HS-5 (cell line): Measurements from ENCODE around the gene LYL1.

Experiments used
- DNase-seq: peaks from one replicate; pipeline ENCODE4 v3.0.0-alpha.2; 2012; ENCODE audit warnings: low read depth

The LYL1 gene

DNA sequence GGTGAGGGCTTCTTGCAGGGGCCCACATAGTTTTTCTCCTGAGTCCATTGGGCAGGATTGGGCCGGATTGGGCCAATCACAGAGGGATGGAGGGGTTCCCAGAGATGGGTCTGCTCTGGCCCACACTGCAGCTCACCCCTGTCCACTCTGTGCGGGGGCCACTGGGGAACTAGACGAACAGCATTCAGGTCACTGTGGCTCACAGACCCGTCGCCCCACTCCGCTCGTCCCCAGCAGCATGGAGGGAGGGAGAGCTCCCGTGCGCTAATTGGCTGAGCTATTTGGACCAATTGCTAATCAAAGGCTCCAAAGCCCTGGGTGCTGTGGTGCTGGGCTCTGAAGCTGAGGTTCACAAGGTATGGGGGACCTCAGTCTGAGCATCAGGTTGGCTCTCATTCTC, 26.7 kb upstream of the LYL1 start:
- DNase-seq = no peak

DNA sequence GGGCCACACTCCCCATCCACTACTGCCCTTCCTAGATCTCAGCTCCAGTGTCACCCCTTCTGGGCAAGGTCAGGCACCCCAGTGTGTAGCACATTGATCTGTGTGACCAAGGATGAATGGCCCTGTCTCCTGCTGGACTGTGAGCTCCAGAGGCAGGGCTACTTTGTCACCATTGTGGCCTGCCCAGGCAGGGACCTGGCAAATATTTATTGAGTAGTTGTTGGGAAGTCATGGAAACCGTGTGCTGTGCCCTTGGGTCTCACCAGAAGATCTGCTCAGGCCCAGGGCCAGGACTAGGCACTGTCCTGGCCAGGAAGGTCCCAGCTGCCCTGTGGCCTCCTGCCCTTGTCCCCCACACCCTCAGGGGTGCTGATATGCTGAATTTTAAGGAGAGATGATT, 25.9 kb upstream of the LYL1 start:
- no peak for DNase-seq

DNA sequence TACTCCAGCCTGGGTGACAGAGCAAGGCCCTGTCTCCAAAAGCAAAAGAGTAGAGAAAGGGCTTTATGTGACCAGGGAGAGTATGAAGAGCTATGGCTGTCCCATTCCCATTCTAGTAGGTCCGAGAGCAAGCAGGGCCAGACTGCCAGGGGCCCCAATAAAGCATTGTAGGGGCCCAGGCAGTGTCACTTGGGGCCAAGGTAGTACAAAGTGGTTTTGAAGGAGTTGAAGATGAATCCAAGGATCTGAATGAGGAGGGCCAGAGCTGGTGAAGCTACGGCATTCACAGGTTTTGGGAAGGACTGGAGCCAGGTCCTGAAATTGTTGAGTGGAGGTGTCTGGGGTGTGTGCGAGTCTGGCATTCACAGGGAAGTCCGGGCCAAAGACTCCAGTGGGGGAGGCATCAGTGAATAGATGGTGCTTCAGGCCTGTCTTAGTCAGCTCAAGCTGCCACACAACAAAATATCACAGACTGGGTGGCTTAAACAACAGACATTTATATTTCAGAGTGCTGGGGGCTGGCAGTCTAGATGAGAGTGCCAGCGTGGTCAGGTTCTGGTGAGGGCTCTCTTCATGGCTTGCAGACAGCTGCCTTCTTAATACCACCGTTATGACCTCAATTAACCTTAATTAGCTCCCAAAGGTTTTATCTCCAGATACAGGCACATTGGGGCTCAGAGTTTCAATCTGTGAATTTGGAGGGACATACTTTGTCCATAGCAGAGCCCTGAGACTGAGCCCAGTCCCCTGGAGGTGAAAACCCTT, 25.3 kb upstream of the LYL1 start:
- no peak for DNase-seq

DNA sequence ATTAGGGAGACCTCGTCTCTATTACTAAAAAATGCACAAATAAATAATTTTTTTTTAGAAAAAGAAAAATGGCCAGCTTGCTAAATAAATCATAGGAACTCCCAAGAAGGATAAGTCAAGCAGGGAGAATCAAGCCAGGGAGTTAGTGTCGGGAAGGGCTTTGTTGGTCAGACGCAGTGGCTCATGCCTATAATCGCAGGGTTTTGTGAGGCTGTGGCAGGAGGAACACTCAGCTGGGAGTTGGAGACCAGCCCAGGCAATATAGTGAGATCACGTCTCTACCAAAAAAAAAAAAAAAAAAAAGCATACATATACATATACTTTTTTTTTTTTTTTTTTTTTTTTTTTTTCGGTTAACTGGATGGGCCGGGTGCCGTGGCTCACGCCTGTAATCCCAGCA, 24.4 kb upstream of the LYL1 start:
- DNase-seq = no peak

DNA sequence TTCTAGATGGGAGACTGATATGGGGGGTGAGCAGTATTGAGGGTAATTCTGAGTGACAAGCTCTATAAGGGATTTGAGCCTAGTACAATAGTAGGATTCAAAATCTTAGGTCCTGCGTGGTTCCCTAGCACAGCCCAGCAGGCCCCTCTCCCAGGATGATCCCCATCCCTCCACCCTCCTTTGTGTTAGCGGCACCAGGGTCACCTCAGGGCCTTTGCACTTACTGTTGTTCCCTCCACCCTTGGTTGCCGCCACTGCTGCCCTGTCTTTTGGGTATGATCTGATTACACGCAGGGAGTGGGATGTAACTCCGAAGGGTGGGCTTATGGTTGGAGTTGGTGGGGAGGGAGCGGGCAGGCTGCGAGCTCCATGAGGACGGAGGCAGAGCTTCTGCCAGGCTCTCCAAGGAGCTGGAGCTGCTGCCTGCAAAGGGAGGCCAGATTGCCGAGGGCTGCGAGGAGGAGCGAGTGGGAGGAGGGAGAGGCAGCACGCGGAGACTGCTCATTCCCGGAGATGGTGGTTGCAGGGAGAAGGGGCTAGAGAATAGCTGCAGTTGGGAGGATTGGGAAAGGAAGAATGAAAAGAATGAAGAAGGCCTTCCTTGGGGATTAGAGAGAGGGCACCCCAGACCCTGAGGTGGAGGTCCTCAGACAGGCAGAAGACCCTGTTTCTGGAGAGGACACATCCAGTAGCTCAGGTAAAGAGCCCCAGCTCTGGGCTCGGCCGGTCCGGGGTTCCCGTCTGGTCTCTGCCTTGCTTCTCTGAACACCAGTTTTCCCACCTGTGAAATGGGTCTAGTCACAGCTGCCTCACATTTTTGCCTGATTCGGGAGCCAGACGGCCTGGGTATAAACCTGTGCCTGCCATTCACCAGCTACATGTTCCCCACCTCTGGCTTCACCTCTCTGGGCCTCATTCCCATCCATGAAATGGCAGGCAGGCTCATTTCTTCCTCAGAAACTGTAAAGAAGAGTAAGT, 20.6 kb upstream of the LYL1 start:
- no peak for DNase-seq

DNA sequence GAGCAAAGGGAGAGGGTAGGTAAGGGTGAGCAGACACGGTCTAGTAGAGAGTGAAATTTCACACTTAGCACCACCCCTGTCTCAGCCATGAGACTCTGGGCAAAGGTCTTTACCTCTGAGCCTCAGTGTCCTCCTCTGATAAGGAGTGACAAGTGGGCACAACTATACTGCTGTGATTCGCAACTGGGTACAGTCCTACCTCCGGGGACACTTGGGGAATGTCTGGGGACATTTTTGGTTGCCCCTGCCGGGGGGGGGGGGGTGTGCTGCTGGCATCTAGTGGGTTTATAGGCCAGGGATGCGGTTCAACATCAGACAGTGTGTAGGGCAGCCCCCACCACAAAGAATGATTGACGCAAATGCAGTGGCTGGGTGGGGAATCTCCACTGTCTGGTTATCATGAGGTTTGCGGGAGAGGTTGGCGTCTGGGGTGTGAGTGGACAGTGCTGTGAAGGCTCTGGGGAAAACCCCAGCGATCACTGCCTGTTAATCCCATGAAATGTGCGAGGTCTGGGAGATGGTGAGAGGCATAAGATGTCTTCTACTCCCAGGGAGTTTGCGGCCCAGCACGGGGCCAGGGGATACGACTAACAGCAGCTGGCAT, 19.7 kb upstream of the LYL1 start:
- DNase-seq = no peak

DNA sequence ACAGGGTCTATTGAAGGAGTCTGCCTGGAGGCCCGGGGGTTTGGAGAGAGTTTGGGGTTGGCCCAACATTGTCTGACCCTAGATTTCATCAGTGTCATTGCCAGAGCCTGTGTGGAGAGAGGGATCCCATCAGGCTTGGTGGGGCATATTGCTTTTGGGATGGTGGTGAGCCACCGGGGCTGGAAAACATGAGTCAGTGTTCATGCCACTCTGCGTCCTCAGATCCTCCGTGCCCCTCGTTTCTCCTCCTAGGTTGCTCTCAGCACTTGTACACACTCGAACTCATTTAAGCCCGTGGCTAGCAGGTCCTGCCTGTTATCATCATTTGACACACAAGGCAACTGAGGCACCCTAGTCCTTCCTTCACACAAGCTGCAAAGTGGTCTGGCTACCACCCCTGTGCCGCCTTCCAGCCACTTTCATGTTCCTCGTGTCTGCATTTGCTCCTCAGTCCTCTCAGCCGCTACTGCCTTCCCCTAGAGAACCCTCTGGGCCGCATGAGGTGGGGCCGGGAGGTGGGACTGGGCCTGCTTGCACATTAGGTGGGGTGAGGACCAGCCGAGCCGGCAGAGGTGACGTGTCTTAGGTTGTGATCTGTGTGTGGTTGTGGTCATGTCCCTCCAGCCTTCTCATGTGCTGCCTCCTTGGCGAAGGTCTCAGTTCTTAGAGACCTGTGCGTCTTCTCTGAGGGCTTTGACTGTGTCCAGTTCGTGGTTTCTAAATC, 19.1 kb upstream of the LYL1 start:
- DNase-seq = no peak

DNA sequence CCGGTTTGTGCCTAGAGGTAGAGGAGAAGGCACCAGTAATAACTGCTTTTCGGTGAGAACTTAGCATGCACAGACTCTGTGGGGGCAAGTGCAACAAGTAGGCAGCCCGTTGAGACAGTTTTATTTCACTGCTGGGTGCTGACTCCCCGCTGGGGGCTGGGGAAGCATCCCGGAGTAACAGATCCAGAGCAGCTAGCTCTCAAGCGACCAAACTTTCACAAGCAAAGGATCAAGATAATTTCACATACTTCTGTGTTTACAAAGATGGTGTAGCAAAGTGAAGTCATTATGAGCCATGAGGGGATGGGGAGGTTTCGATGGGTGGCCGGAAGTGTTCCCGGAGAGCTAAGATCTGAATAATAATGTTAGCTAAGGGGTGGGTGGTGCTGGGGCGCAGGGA, 18.2 kb upstream of the LYL1 start:
- DNase-seq = no peak

DNA sequence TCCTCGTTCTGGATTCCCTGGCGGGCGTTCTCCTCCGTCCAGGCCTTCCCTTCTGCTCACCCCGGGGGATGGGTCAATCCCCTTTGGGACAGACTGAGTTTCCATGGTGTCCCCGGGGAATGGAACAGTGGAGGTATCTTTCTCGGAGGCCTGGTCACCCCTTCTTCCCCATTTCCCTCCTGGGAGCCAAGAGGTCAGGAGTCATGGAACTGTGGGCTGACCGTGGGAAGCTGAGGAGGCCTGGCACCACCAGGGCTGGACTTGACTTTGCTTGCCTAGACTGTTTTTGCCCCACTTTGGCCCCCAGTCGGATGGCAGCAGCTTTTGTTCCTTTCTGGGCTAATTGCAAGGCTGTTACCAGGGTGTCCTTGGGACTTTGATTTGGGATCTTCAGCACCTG, 17.4 kb upstream of the LYL1 start:
- no peak for DNase-seq

DNA sequence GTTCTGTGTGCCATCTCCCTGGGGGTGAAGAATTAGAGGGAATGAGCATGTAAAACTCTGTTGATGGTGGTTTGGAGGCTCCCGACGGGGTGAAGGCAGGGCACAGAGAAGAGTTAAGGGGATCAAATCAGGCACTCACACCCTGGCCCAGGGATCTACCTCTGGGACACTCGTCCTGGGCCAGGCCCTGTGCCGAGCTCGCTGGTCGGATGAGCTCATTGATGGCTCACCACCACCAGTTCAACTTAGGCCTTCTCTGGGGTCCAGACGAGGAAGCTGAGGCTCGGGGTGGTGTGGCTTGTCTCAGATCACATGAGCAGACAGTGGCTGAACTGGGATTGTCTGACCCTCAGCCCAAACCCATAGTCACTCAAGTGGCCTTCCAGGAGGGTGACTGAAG, 17.0 kb upstream of the LYL1 start:
- no peak for DNase-seq

DNA sequence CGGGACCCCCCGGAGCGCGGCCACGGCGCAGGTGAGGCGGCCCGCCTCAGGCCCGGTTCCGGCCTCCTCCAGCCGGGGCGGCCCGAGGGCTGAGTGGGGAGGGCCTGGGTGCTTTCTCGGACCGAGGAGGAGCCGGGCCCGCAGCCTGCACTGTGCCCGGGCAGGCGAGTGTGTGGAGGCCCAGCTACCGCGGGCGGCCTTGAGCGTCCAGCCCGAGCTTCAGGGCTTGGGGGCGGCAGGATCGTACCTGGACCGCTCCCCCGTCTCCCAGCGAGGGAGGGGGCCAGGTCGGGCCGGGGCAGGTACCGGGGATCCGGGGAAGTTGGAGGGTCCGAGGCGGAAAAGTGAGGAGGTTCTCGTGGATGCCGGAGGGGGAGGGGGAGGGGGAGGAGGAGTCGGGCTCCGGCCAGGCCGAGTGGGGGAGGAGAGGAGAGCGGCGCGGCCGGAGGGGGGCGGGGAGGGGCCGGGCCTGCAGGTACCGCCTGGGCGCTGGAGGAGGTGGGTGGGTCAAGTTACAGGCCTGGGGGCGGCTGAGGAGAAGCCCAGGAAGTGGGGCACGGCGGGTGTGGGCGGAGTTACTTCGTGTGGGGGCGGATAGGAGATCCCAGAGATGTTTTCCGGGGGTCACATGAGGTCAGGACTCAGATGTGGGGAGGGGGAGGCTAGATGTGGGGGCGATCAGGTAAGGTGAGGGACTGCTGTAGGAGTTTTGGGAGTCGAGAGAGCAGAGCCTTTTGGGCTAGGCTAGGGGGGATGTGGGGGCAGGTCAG, 16.0 kb upstream of the LYL1 start:
- no peak for DNase-seq

DNA sequence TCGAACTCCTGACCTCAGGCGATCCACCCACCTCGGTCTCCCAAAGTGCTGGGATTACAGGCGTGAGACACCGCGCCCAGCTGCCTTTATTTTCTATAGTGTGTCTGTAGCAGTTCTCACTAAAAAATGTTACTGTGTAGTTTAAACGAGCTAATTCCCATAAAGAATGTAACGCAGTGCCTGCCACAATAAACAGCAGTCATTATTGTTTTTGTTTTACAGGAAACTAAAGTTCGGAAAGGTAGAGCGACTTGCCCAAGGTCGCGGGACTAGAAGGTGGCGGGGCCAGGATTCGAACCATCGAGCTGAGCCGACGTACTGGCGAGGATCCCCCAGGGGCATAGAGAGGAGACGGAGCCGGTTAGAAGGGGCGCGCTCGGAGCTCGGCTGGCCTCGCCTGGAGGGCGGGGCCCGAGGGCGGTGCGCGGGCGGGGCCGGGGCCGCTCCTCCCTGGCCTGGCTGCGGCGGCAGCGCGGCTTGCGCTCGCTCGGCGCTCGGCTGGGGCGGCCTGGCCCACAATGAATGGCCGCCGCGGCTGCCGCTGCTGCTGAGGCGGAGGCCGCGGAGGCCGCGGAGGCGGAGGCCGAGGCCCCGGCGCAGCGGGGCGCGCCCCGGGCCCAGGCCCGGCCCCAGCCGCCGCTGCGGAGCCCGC, 15.2 kb upstream of the LYL1 start, which contains the start of gene NACC1:
TSS of gene NACC1 (plus strand) at position 493 of the 652 bp plus-strand sequence. CDS start 16,944 bp downstream, outside the sequence.
- DNase-seq = no peak

DNA sequence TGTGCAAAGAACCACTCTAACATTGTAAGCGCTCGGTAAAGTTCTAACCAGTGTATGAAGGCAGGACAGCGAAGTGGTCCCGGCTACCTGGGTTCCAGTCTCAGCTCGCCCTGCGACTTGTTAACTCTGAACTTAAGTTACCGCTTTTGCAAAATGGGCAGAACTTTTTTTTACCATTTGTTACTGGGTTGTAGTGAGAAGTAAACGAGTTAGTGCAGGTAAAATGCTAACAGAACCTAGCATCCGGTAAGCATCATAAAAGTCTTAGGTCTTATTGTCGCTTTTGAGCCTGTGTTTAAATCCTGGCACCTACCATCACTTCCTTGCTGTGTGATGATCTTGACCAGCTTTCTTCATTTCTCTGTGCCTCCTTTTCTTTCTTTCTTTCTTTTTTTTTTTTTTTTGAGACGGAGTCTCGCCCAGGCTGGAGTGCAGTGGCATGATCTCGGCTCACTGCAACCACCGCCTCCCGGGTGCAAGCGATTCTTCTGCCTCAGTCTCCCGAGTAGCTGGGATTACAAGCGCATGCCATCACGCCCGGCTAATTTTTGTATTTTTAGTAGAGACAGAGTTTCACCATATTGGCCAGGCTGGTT, 14.6 kb upstream of the LYL1 start:
- no peak for DNase-seq

DNA sequence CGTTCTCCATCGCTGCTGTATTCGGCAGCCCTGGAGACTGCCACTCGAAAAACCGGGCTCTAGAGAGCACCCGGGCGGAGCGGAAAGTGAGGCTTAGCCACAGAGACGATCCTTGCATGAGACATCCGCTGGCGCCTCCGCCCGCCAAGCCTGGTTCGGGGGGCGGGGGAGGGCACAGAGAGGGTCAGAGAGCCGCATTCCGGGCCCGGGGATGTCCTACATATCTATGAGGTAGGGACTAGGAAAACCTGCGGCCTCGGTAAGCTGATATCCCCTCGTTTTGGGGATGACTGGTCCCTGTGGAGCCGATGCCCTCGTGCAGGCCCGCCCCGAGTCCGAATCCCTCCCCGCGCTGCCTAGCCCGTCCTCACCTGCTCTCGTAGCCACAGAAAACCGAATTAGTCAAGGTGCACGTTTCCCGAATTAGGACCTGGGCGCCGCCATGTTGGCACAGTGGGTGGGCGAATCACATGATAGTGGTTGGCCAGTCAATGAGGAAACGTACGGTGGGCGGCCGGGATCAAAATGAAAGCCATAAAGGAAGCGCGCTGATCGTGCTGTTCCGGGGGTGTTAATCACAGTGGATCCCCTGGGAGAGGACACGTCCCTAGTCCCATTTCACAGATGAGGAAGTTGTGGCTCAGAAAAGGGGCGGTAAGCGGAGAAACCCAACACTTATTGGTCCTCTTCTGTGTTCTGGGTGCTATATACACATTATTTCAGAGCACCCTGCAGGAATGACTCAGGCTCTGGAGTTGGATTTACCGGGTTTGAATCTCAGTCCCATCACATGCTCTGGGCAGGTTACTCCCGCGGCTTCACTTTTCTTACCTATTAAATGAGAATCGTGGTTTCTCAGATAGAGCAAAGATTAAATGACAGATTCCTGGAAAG, 13.9 kb upstream of the LYL1 start, which contains the start of gene TRMT1:
TSS of gene TRMT1 (minus strand) at position 459 of the 894 bp plus-strand sequence. CDS start at position 118, 341 bp downstream.
- peak; percentile 87 for DNase-seq

DNA sequence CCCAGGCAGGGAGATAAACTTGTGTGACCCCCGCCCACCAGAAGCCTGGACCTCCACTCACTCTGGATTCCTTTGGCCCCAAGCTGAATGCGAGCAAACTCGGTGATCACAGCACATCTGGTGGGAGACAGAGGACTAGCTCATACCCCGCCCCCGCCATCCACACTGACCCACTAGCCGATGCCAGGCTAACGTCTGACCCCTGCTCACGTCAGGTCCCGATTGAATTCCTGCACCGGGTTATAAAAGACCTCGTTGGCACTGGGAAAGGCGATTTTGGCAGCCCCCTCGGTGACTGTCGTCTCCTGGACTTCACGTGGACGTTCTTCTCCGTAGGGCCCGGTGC, 13.3 kb upstream of the LYL1 start:
- DNase-seq = no peak

DNA sequence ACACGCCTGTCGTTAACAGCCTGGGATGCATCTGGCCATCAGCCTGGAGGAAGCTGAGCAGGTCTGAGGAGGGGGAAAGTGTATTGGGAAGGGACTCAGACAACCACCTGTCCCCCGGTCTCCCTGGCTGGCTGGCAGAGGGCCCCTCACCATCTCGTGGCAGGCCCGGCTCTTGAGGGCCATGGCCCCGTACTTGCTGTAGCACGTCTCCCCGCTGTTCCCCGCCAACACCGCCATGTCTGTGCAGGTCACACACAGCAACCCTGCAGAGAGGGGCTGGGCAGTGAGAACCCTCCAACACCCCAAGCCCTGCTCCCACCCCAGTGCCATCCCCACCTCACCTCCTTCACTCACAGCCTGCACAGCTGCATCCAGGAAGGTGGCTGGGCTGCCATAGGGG, 9.9 kb upstream of the LYL1 start:
- DNase-seq = no peak

DNA sequence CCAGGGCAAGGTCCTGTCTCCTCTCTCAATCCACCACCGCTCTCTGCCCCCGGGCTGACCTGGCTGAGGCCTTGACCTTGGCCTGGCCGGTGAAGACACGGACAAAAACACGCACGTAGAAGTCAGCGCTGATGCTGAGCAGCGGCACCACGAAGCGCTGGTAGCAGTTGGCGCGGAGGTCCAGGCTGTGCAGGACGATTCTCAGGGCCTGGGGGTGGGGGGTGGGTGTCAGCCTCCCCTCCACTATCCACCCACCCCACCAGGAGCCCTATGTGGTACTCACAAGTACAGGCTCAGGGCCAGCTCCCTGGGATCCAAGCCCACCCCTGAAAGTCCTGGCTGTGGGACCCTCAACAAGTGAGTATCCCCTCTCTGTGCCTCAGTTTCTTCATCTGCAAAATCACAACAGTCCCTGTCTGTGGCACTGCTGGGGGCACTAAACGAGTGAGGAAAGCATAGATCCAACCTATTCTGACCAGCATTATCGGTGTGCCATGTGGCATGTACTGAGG, 7.5 kb upstream of the LYL1 start:
- DNase-seq = no peak

DNA sequence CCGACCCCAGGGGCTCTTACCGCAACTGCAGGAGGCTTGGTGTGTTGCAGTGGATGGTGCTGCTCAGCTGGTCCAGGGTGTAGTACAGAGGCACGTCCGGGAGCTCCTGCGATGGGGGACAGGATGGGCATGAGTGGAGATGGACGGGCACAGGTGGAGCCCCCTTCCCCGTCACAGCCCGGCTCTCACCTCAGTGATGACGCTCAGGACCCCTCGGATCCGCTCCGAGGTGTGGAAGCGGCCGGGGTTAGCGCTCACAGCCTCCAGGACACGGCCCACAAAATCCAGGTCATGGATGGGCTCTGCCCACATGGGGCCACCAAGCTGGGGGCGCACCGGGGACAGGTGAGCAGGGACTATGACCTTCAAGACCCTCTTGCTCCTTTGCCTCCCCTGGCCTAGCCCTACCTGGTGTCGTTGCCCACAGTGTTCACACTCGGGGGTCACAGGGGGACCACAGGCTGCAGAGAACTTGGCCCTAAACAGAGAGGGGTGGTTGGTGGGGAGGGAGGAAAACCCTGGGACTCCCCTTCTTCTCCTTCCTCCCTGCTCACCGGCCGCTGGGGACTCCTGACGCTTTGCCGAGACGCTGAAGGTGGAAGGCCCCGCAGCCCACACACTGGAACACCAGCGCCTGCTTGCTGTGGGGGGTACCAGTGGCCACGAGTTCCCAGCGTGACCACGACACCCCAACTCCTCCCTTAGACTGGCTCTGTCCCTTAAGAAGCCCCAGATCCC, 6.9 kb upstream of the LYL1 start:
- DNase-seq = no peak
